Panc1 (cell line): ENCODE data around the gene CD151. TPM values are rescaled to one million over a fixed set of nuclear protein-coding genes. Genes with fewer than 3 reads are reported as not detected.

Experiments used
- ATAC-seq: fragments of 200-7000 bp; cut with Tn5 transposase; 2 replicates; pipeline ENCODE4 v1.9.1; 2020; ENCODE audit warnings: mild to moderate bottlenecking, moderate library complexity
- BruUV-seq: library from RNA; stranded (reverse); fragments of 400-500 nt; replicated peaks from 2 replicates; lab custom pipeline; 2021; lab: Mats Ljungman, UMichigan
- CTCF ChIA-PET: fragments of 300-600 bp; sonication (Branson Sonifier 250); formaldehyde crosslinking; loops from one replicate; lab custom pipeline; 2022; ENCODE audit warnings: antibody characterized with exemption; lab: Charles Lee
- POLR2A ChIA-PET: fragments of 300-600 bp; sonication (Branson Sonifier 250); formaldehyde crosslinking; loops from one replicate; lab custom pipeline; 2022; ENCODE audit warnings: antibody characterized with exemption; lab: Charles Lee
- DNase-seq: peaks from one replicate; pipeline ENCODE4 v3.0.0-alpha.2; 2010; ENCODE audit warnings: low read depth, low spot score
- H3K27ac ChIP-seq: 2 replicates; pipeline ENCODE4 v1.5.1; 2011; ENCODE audit warnings: mild to moderate bottlenecking, low read length, inconsistent platforms
- H3K27me3 ChIP-seq: fragments of 200-500 bp; sonication (Bioruptor generic); 2 replicates; pipeline ENCODE4 v1.6.0; 2014; ENCODE audit warnings: low read length, inconsistent platforms; ENCODE audit not compliant: control insufficient read depth, insufficient read depth
- H3K36me3 ChIP-seq: fragments of 200-500 bp; sonication (Bioruptor generic); 2 replicates; pipeline ENCODE4 v1.5.1; 2014; ENCODE audit warnings: inconsistent platforms, mild to moderate bottlenecking, low read length, moderate library complexity; ENCODE audit not compliant: control insufficient read depth, insufficient read depth
- H3K4me1 ChIP-seq: 2 replicates; pipeline ENCODE4 v1.5.1; 2011; ENCODE audit warnings: inconsistent platforms, mild to moderate bottlenecking, low read length, moderate library complexity; ENCODE audit not compliant: control insufficient read depth, insufficient read depth
- H3K4me3 ChIP-seq, 2 experiments: 2 replicates each; pipeline ENCODE4 v1.5.1; 2011 to 2012; ENCODE audit warnings: low read depth in 2 of 2, low read length in 2 of 2, mild to moderate bottlenecking in 2 of 2, inconsistent platforms in 1 of 2, moderate library complexity in 1 of 2
- H3K9me3 ChIP-seq: fragments of 200-500 bp; sonication (Bioruptor generic); 2 replicates; pipeline ENCODE4 v1.5.1; 2014; ENCODE audit warnings: low read depth, mild to moderate bottlenecking, inconsistent platforms, low read length, moderate library complexity; ENCODE audit not compliant: control insufficient read depth, insufficient read depth
- POLR2AphosphoS5 ChIP-seq: IDR thresholded peaks from 2 replicates; pipeline ENCODE4 v1.6.1; 2012; ENCODE audit warnings: mild to moderate bottlenecking, low read depth, low read length, moderate library complexity
- SIN3A ChIP-seq: IDR thresholded peaks from 2 replicates; pipeline ENCODE4 v1.6.1; 2012; ENCODE audit warnings: low read depth, mild to moderate bottlenecking, low read length, moderate library complexity, borderline replicate concordance; ENCODE audit not compliant: insufficient read depth
- TCF7L2 ChIP-seq: IDR thresholded peaks from 2 replicates; pipeline ENCODE4 v1.6.1; 2011; ENCODE audit warnings: mild to moderate bottlenecking, low read depth, low read length, inconsistent platforms
- in situ Hi-C: cut with HindIII; loops from 2 replicates; pipeline ENCODE4 v1.10.0; 2016; ENCODE audit warnings: low sequenced_read_pairs, low pct_unique_long_range_greater_than_20kb
- intact Hi-C: fragments of 100-400 bp; cut with micrococcal nuclease; formaldehyde crosslinking; loops from one replicate; pipeline ENCODE4 v1.10.0; 2022; ENCODE audit not compliant: unreplicated experiment
- total RNA-seq: library from RNA; stranded (reverse); gene quantifications from one replicate; pipeline ENCODE4 v1.2.1, GENCODE V29; 2021; ENCODE audit not compliant: unreplicated experiment
- TF ChIP-seq, protein P1 (sequence below), 2 experiments: IDR thresholded peaks; 2 replicates each; pipeline ENCODE4 v1.6.1; 2011 to 2012; ENCODE audit warnings: low read depth in 2 of 2, control low read depth in 1 of 2, low read length in 1 of 2, mild to moderate bottlenecking in 1 of 2, moderate library complexity in 1 of 2; ENCODE audit not compliant: insufficient read depth in 1 of 2
- TF ChIP-seq, protein P2 (sequence below): fragments of 450-650 bp; IDR thresholded peaks from 2 replicates; pipeline ENCODE4 v1.5.1; 2017; ENCODE audit warnings: mild to moderate bottlenecking

The CD151 gene
- total RNA-seq, 1 experiment from 2014 or later, result 680 TPM

DNA sequence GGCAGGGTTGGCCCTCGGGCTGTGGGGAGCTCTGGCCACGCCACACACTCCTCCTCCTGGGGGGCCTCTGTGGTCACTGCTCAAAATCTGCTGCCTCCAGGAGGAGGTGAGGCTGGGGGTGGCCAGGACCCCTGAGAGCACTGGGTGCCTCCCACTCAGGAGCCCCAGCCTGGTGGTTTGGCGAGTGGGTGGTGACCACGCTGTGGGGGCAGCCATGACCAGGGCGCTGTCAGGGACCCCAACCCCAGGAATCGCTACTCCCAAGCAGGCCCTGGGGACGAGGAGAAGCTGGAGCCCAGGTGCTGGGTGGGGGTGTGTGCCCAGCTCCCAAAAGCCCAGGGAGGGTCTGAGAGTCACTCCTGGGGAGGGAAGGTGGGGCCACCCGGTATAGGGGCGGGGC, 40.0 kb downstream of the CD151 start:
- no peaks in the 10 kb centered on the region for H3K27me3 ChIP-seq
- H3K9me3 ChIP-seq, result no peaks in the 10 kb centered on the region
- POLR2A ChIA-PET, result no interaction called here
- H3K27ac ChIP-seq, result no peak overlapping the region
- in situ Hi-C loops (no loop called here), intact Hi-C loops (no loop called here)
- CTCF ChIA-PET, result no interaction called here
- BruUV-seq, result no TSS peak
- DNase-seq (no peak), ATAC-seq (no peak)
- peaks cover 6% of the 10 kb centered on the region; the same call in 1 of the 2 replicates for H3K4me1 ChIP-seq
- H3K36me3 ChIP-seq, result no peaks in the 10 kb centered on the region
- H3K4me3 ChIP-seq, result no peak overlapping the region
- TF ChIP-seq SIN3A, result no peak
- TF ChIP-seq, protein P1, sequence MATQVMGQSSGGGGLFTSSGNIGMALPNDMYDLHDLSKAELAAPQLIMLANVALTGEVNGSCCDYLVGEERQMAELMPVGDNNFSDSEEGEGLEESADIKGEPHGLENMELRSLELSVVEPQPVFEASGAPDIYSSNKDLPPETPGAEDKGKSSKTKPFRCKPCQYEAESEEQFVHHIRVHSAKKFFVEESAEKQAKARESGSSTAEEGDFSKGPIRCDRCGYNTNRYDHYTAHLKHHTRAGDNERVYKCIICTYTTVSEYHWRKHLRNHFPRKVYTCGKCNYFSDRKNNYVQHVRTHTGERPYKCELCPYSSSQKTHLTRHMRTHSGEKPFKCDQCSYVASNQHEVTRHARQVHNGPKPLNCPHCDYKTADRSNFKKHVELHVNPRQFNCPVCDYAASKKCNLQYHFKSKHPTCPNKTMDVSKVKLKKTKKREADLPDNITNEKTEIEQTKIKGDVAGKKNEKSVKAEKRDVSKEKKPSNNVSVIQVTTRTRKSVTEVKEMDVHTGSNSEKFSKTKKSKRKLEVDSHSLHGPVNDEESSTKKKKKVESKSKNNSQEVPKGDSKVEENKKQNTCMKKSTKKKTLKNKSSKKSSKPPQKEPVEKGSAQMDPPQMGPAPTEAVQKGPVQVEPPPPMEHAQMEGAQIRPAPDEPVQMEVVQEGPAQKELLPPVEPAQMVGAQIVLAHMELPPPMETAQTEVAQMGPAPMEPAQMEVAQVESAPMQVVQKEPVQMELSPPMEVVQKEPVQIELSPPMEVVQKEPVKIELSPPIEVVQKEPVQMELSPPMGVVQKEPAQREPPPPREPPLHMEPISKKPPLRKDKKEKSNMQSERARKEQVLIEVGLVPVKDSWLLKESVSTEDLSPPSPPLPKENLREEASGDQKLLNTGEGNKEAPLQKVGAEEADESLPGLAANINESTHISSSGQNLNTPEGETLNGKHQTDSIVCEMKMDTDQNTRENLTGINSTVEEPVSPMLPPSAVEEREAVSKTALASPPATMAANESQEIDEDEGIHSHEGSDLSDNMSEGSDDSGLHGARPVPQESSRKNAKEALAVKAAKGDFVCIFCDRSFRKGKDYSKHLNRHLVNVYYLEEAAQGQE (IDR thresholded peaks at IDR 0.05; ENCODE audit: insufficient read depth in 1 of 2, low read depth in 2 of 2, low read length in 1 of 2), result no peak
- no peak for TF ChIP-seq POLR2AphosphoS5
- no peak for TF ChIP-seq TCF7L2
- TF ChIP-seq, protein P2, sequence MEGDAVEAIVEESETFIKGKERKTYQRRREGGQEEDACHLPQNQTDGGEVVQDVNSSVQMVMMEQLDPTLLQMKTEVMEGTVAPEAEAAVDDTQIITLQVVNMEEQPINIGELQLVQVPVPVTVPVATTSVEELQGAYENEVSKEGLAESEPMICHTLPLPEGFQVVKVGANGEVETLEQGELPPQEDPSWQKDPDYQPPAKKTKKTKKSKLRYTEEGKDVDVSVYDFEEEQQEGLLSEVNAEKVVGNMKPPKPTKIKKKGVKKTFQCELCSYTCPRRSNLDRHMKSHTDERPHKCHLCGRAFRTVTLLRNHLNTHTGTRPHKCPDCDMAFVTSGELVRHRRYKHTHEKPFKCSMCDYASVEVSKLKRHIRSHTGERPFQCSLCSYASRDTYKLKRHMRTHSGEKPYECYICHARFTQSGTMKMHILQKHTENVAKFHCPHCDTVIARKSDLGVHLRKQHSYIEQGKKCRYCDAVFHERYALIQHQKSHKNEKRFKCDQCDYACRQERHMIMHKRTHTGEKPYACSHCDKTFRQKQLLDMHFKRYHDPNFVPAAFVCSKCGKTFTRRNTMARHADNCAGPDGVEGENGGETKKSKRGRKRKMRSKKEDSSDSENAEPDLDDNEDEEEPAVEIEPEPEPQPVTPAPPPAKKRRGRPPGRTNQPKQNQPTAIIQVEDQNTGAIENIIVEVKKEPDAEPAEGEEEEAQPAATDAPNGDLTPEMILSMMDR, result no peak

DNA sequence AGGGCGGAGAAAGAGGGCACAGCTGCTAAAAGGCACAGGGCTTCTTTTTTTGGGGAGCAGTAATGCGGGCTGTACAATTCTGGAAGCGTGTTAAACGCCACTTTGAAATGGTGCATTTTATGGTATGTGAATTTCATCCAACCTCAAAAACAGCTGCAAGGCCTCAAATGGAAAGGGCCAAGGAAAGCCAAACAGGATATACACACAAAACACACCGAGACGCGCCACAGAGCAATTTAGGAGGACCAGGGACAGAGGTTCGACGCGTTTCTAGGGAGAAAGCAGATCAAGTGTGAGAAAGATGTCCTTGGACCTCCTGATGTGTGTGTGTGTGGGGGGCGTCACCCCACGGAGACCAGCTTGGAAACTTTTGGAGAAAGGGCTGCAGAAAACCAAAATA, 41.0 kb downstream of the CD151 start:
- in situ Hi-C loops, result no loop called here
- CTCF ChIA-PET, result no interaction called here
- no TSS peak for BruUV-seq
- POLR2A ChIA-PET, result no interaction called here
- Histone ChIP-seq H3K27ac (no peak overlapping the region), H3K27me3 (no peaks in the 10 kb centered on the region), H3K4me3 (no peak overlapping the region), H3K36me3 (no peaks in the 10 kb centered on the region), H3K4me1 (0 out of 2 replicates have a peak, but pooled peaks cover 3% of the 10 kb centered on the region), H3K9me3 (no peaks in the 10 kb centered on the region)
- DNase-seq (no peak), ATAC-seq (no peak)
- intact Hi-C loops, result no loop called here
- TF ChIP-seq POLR2AphosphoS5 (no peak), SIN3A (no peak), TCF7L2 (no peak)
- TF ChIP-seq, protein P2, result no peak
- TF ChIP-seq, protein P1 (IDR thresholded peaks at IDR 0.05; ENCODE audit: insufficient read depth in 1 of 2, low read depth in 2 of 2, low read length in 1 of 2), result no peak
